ENCODE data around the gene KCTD7.
"Not testable (repeated sequence)": the region's sequence is repeated elsewhere in the genome, so short reads cannot be mapped to it uniquely, and the experiment has no call there.

Gene KCTD7

DNA sequence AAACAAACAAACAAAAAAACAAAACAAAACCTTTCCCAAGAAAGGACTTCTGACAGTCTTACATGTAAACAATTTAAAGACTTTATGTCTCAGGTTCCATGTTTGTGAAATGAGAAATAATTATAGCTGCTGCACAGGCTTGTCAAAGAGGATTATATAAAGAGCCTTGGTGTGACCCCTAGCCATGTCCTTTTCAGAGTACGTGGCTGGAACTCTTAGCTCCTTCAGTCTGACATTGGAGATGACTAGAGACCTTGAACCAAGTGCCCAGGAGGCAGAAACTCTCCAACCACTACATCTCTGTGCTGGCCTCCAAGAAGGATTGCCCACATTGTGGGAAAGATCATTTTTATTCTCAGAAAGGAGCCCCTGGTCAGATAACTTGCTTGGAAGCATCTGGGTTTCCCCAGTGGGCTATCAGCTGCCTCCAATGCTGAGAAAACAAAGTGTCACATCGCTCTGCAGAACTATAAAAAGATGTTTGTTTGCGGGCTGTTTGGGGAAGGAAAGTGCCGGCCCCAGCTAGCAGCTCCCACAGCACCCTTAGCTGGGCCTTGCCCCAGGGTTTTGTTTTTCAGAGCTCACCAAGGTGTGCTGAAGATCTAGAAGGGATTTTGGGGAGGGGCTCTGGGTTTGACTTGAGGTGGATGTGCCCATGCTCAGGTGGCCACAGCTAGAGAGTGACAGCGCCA is 43.9 kb downstream of the KCTD7 start:
- H3K9me3 ChIP-seq (replicated peaks; ENCODE audit: low read length); H3K4me3 ChIP-seq (ENCODE audit: low read length); H3K36me3 ChIP-seq (ENCODE audit: insufficient read depth, low read length); H3K4me1 ChIP-seq (ENCODE audit: control insufficient read depth, insufficient read depth, low read length); H3K4me2 ChIP-seq (ENCODE audit: low read length); H3K9ac ChIP-seq (ENCODE audit: low read depth, low read length); H3K27me3 ChIP-seq (ENCODE audit: control insufficient read depth, insufficient read depth, low read length): not testable (repeated sequence)

- H3K9me3 ChIP-seq (replicated peaks; ENCODE audit: low read length); H3K4me1 ChIP-seq (ENCODE audit: control insufficient read depth, insufficient read depth, low read length); H3K36me3 ChIP-seq (ENCODE audit: insufficient read depth, low read length); H3K4me2 ChIP-seq (ENCODE audit: low read length); H3K4me3 ChIP-seq (ENCODE audit: low read length); H3K27me3 ChIP-seq (ENCODE audit: control insufficient read depth, insufficient read depth, low read length); H3K9ac ChIP-seq (ENCODE audit: low read depth, low read length): not testable (repeated sequence)
Observed at GRCh38 chr7:66673124-66673640, 44.5 kb downstream of the KCTD7 start.

- no peak overlapping the region for H3K4me2 ChIP-seq (ENCODE audit: low read length)
- no peaks in the 10 kb centered on the region for H3K27me3 ChIP-seq (ENCODE audit: control insufficient read depth, insufficient read depth, low read length)
- no peaks in the 10 kb centered on the region for H3K36me3 ChIP-seq (ENCODE audit: insufficient read depth, low read length)
- no peak overlapping the region for H3K9ac ChIP-seq (ENCODE audit: low read depth, low read length)
- H3K4me3 ChIP-seq (ENCODE audit: low read length) = no peak overlapping the region
- peaks cover 10% of the 10 kb centered on the region for H3K4me1 ChIP-seq (ENCODE audit: control insufficient read depth, insufficient read depth, low read length)
- no peaks in the 10 kb centered on the region for H3K9me3 ChIP-seq (replicated peaks; ENCODE audit: low read length)
Observed at GRCh38 chr7:66679633-66680244, 51.1 kb downstream of the KCTD7 start.

DNA sequence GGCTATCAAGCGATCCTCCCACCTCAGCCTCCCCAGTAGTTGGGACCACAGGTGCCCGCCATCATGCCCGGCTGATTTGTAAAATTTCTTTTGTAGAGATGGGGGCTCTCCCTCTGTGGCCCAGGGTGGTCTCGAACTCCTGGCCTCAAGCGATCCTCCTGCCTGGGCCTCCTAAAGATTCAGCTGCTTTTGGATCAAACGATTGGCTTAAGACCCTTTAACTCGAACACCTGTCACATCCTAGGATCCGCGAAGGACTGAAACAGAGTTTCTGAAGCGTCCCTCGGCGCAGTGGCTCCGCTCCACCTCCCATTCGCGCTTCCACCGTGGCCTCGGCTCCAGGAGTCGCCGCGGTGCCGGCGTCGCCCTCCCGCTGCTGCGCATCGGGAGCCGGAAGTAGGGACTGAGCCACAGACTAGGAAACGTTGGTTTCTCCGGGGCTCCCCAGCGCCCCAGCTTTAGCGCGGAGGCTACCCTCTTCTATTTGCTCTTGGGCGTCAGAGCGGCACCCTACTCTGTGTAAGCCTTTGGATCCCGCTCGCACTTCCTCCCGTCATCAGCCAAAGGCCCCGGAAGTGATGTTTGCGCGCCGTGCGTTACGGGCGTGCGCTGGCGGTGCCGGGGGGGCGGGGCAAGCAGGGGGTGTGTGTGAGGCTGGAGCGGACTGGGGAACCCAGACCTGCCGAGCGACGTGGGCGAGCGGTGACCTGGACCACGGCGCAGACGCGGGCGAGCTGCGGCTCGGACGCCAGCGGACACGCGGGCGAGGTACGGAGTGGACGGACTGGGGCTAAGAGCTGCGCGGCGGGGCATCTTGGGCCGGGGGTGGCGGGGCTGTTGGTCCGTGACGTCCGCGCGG is 53.0 kb downstream of the KCTD7 start:
- Histone ChIP-seq H3K9me3 (replicated peaks; ENCODE audit: low read length) (no peaks in the 10 kb centered on the region), H3K4me3 (ENCODE audit: low read length) (peak overlapping the region; percentile 71), H3K36me3 (ENCODE audit: insufficient read depth, low read length) (peaks cover 4% of the 10 kb centered on the region), H3K4me1 (ENCODE audit: control insufficient read depth, insufficient read depth, low read length) (peaks cover 10% of the 10 kb centered on the region), H3K9ac (ENCODE audit: low read depth, low read length) (peak overlapping the region; percentile 90), H3K27me3 (ENCODE audit: control insufficient read depth, insufficient read depth, low read length) (no peaks in the 10 kb centered on the region), H3K4me2 (ENCODE audit: low read length) (peak overlapping the region; percentile 87)

DNA sequence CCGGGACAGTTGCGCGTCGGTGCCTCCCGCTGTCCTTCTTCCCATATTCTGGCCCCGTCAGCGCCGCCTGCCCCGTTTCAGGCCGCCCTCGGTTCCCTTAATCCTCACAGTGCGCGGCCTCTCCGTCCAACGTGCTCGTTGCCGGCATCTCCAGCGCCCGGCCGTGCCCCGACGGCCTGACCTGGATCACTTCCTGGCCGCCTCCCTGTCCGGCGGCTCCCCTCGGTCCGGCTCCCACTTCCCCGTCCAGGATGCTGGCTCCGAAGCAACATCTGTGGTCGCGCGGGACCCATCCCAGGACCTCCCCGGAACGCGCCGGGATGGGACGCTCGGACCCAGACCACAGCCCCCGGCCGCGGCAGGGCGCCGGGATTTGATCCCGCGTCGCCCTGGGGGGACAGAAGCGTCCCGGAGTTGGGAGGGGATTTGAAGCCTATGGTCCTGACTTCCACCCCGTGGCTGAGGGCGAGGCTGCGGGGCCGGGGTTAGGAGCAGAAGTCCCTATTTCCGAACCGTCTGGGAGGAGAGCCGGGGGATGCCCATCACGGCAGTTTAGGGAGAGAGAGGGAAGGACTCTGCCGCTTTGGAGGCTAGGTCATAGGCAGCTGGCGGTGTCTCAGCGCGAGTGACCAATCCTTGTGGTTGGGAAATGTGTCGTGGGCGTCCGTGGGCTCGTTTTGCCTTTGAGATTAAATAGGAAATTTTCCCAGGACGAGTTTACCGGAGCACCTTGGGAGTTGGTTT is 53.8 kb downstream of the KCTD7 start:
- Histone ChIP-seq H3K9ac (ENCODE audit: low read depth, low read length) (peak overlapping the region; percentile 90), H3K9me3 (replicated peaks; ENCODE audit: low read length) (no peaks in the 10 kb centered on the region), H3K27me3 (ENCODE audit: control insufficient read depth, insufficient read depth, low read length) (no peaks in the 10 kb centered on the region), H3K4me2 (ENCODE audit: low read length) (peak overlapping the region; percentile 87), H3K4me3 (ENCODE audit: low read length) (peak overlapping the region; percentile 71), H3K4me1 (ENCODE audit: control insufficient read depth, insufficient read depth, low read length) (peaks cover 10% of the 10 kb centered on the region), H3K36me3 (ENCODE audit: insufficient read depth, low read length) (peaks cover 4% of the 10 kb centered on the region)

GRCh38 chr7:66683094-66683769 is 54.6 kb downstream of the KCTD7 start:
- peak overlapping the region; percentile 90 for H3K9ac ChIP-seq (ENCODE audit: low read depth, low read length)
- H3K4me1 ChIP-seq (ENCODE audit: control insufficient read depth, insufficient read depth, low read length) = peaks cover 10% of the 10 kb centered on the region
- peak overlapping the region; percentile 71 for H3K4me3 ChIP-seq (ENCODE audit: low read length)

GRCh38 chr7:66683770-66684123 is 55.1 kb downstream of the KCTD7 start:
- peaks cover 5% of the 10 kb centered on the region for H3K9me3 ChIP-seq (replicated peaks; ENCODE audit: low read length)
- H3K9ac ChIP-seq (ENCODE audit: low read depth, low read length) = no peak overlapping the region
- H3K4me1 ChIP-seq (ENCODE audit: control insufficient read depth, insufficient read depth, low read length) = peaks cover 10% of the 10 kb centered on the region
- no peaks in the 10 kb centered on the region for H3K27me3 ChIP-seq (ENCODE audit: control insufficient read depth, insufficient read depth, low read length)
- peaks cover 10% of the 10 kb centered on the region for H3K36me3 ChIP-seq (ENCODE audit: insufficient read depth, low read length)
- H3K4me3 ChIP-seq (ENCODE audit: low read length) = no peak overlapping the region
- peak overlapping the region; percentile 16 for H3K4me2 ChIP-seq (ENCODE audit: low read length)

More at GRCh38 chr7:66683094-66683769, 54.6 kb downstream of the KCTD7 start:
- H3K27me3 ChIP-seq (ENCODE audit: control insufficient read depth, insufficient read depth, low read length); H3K9me3 ChIP-seq (replicated peaks; ENCODE audit: low read length); H3K36me3 ChIP-seq (ENCODE audit: insufficient read depth, low read length): not testable (repeated sequence)
- peak overlapping the region; percentile 87 for H3K4me2 ChIP-seq (ENCODE audit: low read length)

- H3K36me3 ChIP-seq (ENCODE audit: insufficient read depth, low read length); H3K27me3 ChIP-seq (ENCODE audit: control insufficient read depth, insufficient read depth, low read length); H3K4me3 ChIP-seq (ENCODE audit: low read length); H3K9me3 ChIP-seq (replicated peaks; ENCODE audit: low read length); H3K4me2 ChIP-seq (ENCODE audit: low read length); H3K9ac ChIP-seq (ENCODE audit: low read depth, low read length): not testable (repeated sequence)
- peaks cover 10% of the 10 kb centered on the region for H3K4me1 ChIP-seq (ENCODE audit: control insufficient read depth, insufficient read depth, low read length)
Observed at GRCh38 chr7:66685663-66686062, 57.0 kb downstream of the KCTD7 start.

- peaks cover 5% of the 10 kb centered on the region for H3K4me1 ChIP-seq (ENCODE audit: control insufficient read depth, insufficient read depth, low read length)
- H3K36me3 ChIP-seq (ENCODE audit: insufficient read depth, low read length) = peaks cover 10% of the 10 kb centered on the region
Observed at GRCh38 chr7:66687186-66687585, 58.5 kb downstream of the KCTD7 start.

DNA sequence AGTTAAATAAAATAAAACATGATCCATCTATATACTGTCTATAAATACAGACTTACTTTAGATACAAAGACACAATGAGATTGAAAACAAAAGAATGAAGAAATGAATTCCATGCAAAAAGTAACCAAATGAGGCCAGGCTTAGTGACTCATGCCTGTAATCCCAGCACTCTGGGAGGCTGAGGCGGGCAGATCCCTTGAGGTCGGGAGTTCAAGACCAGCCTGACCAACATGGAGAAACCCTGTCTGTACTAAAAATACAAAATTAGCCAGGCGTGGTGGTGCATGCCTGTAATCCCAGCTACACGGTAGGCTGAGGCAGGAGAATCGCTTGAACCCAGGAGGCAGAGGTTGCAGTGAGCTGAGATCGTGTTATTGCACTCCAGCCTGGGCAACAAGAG is 59.0 kb downstream of the KCTD7 start:
- not testable (repeated sequence) for H3K9ac ChIP-seq (ENCODE audit: low read depth, low read length); H3K9me3 ChIP-seq (replicated peaks; ENCODE audit: low read length); H3K27me3 ChIP-seq (ENCODE audit: control insufficient read depth, insufficient read depth, low read length); H3K36me3 ChIP-seq (ENCODE audit: insufficient read depth, low read length); H3K4me3 ChIP-seq (ENCODE audit: low read length); H3K4me1 ChIP-seq (ENCODE audit: control insufficient read depth, insufficient read depth, low read length); H3K4me2 ChIP-seq (ENCODE audit: low read length)

More at GRCh38 chr7:66687186-66687585, 58.5 kb downstream of the KCTD7 start:
- Histone ChIP-seq H3K4me2 (ENCODE audit: low read length) (no peak overlapping the region), H3K4me3 (ENCODE audit: low read length) (no peak overlapping the region), H3K9ac (ENCODE audit: low read depth, low read length) (no peak overlapping the region), H3K27me3 (ENCODE audit: control insufficient read depth, insufficient read depth, low read length) (no peaks in the 10 kb centered on the region), H3K9me3 (replicated peaks; ENCODE audit: low read length) (peaks cover 5% of the 10 kb centered on the region)

Measured in skeletal muscle satellite cell (primary cell).